Inflammatory macrophage treated with lipopolysaccharide for 4 hours (primary cell): ENCODE measurements around the gene CDON.
"Not testable (repeated sequence)": the region's sequence is repeated elsewhere in the genome, so short reads cannot be mapped to it uniquely, and the experiment has no call there.

ENCODE experiments used
- DNase-seq: peaks from one replicate; pipeline ENCODE4 v3.0.0-alpha.2; 2020

CDON gene

DNA sequence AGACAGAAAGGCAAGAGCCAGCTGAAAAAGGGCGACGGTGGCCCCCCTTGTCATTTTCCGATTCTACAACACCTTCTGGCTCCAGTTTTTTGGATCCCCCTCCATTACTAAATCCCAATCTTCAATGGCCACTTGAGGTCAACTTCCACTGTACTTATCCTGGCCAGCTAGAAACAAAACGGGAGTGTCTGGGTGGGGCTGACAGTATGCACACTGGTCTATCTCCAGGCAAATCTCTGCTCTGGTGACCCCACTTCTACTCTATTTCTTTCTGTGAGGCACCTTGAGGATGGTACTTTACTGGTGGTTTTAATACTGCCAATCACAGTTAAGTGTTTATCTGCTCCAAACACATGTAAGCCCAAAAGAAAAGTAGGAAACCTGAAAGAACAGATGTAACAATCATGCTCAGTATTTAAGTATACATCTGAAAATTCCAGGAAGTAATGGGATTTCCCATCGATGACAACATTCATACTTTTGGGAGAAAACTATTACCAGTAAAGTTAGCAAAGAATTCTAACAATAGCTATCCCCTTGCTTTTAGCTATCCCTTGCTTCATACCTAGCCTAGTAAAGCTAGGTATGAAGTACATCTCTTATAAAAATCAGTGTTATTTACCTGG, 16.0 kb downstream of the CDON start:
- DNase-seq, result no peak

DNA sequence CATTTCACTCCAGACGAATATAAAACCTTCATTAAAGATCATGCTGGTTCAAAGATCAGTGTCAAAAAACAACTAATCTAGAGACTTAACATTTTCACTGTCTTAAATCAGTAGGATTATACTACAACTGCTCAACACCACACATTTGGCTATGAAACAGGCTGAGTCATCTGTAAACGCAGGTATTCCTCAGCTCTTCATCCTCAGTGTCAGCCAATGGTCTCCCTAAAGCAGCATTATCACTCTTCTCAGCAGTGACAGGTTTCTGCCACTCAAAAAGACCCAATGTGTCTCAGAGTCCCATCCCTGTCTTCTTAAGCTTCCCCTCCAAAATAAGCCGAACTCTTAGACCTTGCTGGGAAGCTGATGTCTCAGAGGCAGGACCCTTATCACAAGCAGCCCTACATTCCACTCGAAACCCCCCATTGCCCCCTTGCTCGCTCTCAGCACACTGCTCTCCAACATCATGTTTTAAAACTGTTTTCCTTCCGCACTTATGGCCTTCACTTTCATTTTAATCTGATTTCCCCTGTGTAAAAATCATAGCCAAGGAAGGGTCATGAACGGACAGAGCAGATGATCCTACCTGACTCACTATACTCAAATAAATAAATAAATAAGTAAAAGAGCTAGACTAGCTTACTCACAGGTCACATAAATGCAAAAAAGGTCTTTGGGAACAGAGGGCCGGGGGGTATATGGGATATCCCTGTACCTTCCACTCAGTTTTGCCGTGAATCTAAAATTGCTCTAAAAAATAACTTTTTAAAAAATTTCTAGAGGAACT, 23.0 kb downstream of the CDON start:
- no peak for DNase-seq

DNA sequence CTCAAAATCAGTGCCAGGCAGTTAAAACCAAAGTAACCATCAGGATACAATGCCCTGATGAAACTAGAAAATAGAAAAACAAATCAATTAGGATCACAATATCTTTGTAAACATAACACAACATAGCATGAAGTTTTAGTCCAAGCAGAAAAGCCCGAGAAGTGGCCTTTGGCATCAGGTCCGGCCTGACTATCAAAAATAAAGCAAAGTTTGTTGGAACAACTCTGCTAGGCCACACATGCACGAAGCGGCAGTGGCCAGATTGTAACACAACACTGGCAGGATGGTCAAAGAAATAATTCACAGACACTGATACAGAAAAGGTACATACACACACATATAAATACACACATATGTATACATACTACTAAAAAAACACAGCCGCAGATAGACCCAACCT, 26.9 kb downstream of the CDON start:
- DNase-seq, result no peak

DNA sequence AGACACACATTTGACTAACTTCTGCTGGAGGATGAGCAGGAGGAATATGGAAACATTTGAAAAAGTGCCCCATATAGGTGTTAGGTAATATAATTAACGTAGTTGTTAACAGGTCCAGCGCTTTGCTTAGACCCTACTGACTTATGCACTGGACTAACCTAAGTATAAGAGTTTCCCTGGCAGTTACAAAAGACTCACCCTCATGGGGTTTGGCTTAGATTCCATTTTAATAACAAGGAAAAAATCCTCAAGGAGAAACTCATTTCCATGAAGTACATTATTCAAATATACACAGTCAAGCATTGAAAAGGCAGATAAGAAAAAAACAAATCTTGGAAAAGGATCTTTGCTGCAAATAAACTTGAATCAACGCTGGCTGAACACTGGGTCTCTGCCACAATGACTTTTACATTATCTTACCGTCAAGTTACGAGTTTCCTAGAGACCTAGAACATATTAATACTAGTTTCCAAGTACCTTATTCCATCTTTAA, 27.7 kb downstream of the CDON start:
- no peak for DNase-seq

DNA sequence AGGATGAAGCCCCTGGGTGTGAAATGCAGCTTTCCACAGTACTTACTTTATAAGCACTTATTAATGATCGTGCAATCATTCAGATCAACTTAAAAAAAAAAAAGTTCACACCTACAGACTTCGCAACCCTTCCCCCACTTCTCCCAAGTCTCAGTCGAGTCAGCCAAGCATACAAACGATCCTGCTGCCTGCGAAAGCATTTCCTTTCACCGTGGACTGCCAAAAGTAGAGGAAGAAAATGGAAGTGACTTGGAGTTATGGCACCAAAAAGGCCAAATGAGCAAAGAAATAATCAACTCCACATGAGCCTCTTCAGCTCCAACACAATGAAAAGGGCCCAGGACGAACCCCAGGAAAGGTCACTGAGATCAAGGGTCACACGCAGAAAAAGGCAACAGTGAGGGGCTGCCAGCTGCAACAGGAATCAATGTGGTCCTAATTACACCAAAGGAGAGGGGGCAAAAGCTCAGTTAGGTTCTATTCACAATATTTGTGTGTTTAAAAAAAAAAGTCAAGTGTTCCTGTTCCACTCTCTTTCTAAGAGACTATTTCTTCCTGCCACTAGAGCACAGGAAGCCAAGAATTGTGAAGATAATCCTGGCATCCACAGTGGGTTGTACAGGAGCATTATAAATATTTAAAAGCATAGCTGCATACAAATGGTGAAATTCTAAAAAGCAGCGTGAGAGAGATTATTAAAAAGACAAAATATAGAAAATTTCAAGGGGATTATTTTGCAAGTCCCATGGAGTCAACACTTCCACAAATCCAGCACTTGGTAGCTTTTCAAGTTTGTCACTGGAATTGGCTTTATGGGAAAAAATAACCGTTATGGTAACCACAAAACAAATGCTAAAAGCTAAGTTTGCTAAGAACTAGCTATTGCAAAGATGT, 28.4 kb downstream of the CDON start:
- DNase-seq, result no peak

DNA sequence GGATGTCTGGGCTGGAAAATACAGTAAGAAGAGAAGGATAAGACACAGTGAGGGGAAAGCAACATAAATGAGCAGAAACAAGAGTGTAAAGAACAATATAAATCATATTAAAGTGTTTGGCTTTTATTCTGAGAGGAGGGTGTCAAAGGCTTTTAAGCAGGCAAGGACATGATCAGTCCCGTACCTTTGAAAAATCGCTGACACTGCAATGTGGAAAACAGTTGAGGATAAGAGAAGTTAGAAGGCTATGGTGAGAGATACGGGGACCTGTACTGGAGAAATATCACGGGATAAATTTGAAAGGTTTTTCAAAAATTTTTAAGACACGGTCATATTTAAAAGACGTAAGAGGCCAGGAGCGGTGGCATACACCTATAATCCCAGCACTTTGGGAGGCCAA, 30.3 kb downstream of the CDON start:
- no peak for DNase-seq

DNA sequence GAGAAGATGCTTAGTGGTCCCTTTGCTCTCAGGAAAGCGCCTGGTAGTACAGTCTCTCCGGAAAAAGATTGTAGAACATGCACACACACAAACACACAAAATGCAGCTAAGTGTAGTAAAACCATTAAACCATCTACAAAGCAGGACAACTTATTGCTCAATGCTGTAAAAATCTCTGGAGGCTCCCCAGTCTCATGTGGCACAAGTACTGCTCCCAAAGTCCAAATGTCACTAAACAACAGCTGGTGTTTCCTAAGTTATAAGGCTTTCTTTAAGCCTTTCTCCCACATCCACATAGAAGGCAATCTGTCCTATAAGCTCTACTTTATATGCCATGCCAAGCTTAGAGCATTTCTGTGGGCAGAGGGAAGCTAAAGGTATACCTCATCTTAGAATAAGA, 32.9 kb downstream of the CDON start:
- no peak for DNase-seq

DNA sequence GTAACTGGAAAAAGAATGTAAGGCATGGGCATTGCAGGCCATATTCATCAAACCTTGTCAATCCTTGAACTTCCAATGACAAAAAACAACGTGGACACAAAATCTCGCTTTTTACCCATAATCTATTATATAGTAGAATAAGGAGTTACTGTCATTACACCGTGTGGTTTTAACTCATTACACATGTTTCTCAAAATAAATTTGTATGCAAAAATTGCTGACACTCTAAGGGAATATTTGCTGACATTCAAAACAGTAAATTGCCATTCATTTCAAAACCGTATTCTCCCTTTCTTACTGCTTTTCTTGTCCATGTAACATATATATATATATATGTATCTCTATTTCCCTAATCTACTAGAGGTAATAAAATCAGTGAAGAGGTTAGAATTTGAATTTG, 33.4 kb downstream of the CDON start:
- DNase-seq, result no peak

DNA sequence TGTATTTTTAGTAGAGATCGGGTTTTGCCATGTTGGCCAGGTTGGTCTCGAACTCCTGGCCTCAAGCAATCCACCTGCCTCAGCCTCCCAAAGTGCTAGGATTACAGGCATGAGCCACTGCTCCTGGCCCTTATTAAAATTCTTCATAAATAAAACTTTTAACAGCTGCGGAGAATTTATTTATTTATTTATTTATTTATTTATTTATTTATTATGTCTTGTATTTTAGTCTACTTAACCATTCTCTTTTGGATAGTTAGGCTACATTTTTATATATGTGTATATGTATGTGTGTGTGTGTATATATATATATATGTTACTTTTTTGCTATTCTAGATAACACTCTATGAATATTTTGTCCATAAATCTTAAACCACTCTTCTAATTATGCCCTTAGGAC, 34.1 kb downstream of the CDON start:
- not testable (repeated sequence) for DNase-seq

DNA sequence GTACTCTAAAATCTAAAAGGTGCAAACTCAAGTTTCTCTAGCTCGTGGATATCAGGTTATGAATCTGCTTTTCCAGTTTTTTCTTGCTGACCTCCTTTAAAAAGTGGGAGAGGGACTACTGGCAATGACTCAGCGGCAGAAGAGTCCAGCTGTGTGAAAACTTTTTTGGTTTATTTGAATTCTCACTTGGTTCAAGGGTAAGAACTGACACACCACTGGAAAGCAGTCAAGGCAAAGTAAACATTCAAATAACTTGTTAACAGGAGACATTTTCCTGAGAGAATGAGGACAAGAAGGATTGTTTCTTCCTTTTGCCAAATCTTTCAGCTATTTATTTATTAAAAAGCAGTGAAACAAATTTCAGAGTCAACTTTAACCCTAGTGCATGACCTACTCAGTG, 36.1 kb downstream of the CDON start:
- no peak for DNase-seq

DNA sequence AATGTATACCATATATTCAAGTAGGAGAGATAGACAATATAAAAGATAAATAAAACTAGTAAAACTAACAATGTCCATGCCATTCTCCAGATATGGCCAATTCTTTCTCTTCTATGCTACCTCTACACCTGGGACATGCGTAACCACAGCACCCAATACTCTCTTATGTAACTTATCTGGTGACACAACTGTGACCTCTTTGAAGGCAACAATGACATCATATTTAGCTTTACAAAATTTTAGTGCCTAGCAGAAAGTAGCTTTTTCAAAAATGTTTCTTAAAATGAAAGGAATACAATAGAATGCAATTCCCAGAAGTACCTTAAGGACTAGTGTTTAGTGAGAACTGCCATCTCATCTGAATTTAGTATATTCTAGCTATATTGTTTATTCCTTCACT, 36.8 kb downstream of the CDON start:
- DNase-seq, result no peak

DNA sequence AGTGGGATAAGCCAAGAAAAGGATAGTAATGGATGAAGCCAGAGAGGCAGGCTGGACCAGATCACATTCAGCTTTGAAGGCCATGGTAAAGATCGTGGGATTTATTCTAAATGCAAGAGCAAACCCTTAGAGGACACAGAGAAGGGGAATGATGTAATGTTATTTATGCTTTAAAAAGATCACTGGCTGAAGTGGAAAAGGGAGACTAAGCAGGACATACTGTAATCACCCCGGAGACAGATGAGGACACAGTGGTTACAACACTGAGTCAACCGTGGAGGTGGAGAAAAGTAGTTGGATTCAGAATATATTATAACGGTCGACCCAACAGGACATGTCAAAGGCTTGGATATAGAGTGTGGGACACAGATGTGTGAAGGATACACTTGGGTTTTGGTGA, 38.5 kb downstream of the CDON start:
- DNase-seq, result no peak

DNA sequence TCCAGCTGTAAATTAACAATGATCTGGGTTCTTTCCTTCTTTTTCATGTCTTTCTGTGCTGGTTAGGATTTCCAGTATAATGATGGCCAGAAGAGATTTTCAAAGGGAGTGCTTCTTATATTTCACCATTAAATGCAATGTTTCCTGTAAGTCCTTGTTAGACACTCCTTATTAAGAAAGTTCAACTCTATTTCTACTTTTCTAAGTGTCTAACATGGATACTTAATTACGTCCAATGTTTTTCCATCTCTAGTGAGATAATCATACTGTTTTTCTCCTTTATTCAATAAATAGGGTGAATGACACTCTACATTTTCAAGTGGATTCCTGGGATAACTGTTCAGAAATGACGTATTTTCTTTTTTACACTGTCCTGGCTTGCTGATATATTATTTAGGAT, 49.8 kb downstream of the CDON start:
- DNase-seq, result no peak

DNA sequence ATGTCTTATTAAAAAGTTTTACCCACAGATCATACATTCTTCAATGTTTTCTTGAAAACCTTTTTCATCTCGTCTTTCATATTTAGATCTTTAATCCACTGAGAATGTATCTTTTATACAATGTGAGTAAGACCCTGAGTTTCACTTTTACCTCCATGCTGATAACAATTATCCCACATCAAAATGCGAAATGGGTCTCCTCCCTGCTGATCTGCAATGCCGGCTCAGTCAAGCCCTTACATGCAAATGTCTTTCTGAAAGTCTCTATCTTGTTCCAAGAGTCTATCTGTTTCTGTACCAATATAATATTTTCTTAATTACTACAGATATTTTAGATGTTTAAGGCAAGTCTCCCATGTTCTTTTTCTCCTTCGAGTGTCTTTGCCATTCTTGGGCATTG, 50.9 kb downstream of the CDON start:
- no peak for DNase-seq

DNA sequence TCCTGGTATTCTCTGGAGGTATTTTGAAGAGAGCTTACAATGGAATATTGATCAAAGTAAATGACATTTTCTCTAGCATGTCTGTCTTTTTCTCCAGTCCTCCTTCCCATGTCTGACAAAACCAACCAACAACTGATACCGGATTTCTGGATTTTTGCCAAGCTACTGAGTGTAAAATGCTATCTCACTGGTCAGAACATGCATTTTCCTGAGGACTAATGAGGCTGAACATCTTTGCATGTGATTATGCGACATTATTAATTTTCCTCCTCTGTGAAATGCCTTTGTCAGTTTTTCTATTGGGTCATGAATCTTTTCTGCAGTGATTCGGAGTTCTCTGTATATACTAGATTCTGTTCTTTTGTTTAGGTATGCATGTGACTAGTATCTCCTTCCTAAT, 51.4 kb downstream of the CDON start:
- DNase-seq, result no peak

DNA sequence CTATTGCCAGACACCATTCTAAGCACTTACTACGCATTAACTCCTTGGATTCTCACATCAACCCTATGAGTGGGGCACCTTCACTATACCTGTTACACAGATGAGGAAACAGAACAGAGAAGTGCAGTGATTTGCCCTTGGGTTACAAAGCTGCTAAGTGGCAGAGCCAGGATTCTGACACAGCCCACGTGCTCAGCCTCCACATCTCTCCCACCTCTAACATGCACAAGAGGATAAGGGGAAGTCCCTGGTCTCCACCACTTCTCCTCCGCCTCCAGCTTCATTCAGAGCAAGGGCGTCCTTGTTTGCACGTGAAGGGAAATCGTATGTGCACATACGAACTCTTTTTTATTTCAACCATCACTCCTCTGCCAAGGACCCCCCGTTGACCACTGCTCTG, 53.7 kb downstream of the CDON start:
- peak; percentile 1 for DNase-seq

DNA sequence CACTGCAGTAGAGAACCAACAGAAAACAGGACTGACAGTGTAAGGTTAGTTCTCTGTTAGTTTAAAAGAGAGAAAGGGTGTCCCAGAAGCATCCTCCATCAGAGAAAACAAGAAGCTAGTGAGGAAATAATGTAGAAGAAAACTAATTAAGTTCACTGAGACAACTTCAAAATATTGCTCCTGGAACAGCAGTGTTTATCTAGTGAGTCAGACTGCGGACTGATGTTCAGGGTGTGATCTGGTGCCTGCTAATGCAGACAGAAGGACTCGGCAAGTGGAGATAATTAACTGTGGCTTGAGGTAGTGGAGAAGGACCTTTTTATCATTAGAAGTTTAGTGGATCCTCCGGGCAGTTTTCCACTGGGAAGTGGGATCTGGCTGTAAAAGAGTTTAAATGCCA, 55.4 kb downstream of the CDON start:
- DNase-seq, result no peak

DNA sequence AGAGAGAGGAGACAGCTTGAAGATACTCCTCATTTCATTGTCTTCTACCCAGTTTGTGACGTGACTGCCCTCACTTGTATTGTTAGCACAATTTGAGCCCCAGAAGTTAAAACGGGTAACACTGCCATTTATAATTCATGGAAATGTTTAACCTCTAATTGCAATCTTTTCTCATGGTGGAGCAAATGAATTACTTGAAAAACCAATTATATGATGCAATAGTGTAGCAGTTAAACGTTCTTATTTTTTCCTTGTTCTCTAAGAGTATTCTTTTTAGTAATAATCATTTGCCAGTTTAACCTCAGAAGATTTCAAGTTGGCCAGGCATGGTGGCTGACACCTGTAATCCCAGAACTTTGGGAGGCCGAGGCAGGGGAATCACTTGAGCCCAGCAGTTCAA, 56.6 kb downstream of the CDON start:
- no peak for DNase-seq

DNA sequence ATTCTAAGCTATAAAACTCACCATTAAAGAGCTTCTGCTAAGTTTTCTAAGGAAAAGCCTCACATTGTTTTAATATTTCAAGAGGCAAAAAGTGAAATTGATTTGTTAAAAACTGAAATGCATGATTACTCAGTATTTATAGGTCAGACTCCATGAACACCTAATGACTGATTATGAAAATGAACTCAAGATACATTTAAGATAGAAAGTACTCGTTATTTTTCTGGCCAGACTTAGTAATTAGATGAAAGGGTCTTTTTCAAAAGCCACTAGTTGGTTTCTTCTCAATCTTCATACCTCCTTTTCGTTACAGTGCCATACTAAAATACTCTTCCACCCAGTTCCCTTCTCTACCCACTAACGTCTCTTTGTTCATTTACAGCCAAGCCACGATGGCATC, 60.5 kb downstream of the CDON start:
- DNase-seq, result no peak

DNA sequence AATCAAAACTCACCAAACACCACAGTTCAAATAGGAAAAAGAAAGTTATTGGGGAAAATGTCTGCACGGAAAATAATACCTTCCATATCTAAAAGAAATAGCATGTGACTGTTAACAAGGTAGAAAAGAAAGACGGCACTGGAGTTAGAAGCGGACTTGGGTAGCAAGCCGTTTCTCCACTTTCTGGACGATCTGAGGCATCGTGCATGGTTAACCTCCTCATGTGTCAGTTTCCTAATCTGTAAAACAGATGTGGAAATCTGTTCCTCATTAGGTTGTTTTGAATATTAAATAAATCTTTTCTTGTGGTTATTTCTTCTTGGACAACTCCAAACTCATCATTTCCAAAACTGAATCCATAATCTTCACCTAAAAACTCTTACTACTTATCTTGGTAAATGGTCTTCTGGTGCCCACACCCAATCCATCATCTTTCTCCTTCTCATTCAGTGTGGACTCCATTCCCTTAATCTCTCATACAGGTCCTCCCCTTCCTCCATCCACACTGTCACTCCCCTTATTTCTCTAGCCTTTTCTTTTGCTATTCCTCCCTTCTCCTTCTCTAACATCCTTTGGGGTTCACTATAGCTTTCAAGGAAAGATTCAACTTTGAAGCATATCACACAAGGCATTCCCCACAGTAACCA, 63.3 kb downstream of the CDON start:
- no peak for DNase-seq

DNA sequence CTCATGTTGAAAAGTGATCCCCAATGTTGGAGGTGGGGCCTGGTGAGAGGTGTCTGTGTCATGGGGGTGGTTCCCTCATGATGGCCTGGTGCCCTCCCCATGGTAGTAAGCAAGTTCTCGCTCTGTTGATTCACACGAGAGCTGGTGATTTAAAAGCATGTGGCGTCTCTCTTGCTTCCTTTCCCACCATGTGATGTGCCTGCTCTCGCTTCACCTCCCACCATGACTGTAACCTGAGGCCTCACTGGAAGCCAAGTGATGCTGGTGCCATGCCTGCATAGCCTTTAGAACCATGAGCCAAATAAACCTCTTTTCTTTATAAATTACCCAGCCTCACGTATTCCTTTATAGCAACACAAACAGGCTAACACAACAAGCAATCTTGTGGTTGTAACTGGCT, 64.4 kb downstream of the CDON start:
- no peak for DNase-seq

DNA sequence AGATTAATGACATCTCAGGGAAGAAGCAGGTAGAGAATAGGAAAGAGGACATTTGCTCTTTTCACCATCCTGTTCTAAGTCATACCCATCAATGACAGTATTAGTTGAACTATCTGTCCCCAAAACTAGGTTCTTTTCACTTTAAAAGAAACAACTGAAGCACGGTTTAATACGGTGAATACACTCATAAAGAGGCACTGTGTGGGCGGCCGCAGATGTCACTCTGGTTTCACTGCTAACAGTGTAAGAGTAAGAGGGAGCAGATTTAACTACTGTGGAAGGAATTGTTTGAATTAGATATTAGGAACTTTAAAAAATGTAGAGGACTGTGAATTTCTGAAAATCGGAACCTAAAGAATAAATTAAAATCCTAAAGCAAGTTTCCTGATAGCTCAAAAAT, 67.4 kb downstream of the CDON start:
- no peak for DNase-seq

DNA sequence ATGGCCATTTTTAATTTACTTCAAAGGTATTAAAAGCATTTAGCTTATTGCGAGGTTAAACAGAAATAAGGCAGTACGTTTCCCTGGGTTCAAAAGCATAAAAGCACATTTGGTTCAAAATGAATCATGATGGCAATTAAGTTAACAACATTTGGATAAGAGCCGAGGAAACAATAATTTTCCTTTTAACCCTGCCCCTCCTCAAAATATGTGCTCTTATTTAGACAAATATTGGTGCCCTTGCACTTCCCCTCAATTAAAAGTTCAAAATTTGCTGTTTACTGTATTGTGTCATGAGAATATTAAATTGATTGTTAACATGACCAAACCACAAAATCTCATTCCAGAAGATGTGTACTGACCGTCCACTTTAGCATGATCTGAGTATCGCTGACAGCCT, 68.2 kb downstream of the CDON start:
- no peak for DNase-seq
